HCT116 (cell line): ENCODE results near the gene KRT7. TPM values are rescaled to one million over a fixed set of nuclear protein-coding genes. Genes with fewer than 3 reads are reported as not detected.

Source experiments
- ATAC-seq: fragments of 200-7000 bp; cut with Tn5 transposase; 2 replicates; pipeline ENCODE4 v1.9.1; 2020; ENCODE audit warnings: mild to moderate bottlenecking, moderate library complexity
- BruUV-seq: library from RNA; stranded (reverse); fragments of 400-500 nt; replicated peaks from 2 replicates; lab custom pipeline; 2021; lab: Mats Ljungman, UMichigan
- CTCF ChIA-PET: fragments of 300-600 bp; sonication (Branson Sonifier 250); formaldehyde crosslinking; loops from one replicate; lab custom pipeline; 2021; ENCODE audit warnings: antibody characterized with exemption; lab: Charles Lee
- POLR2A ChIA-PET: fragments of 300-600, 350-600 bp; sonication (Branson Sonifier 250); formaldehyde crosslinking; loops from one replicate; lab custom pipeline; 2021; ENCODE audit warnings: antibody characterized with exemption; lab: Charles Lee
- RAD21 ChIA-PET, 2 experiments: fragments of 300-600 bp; sonication (Branson Sonifier 250); formaldehyde crosslinking; loops; one replicate each; lab custom pipeline; 2023; ENCODE audit warnings: low total read pairs in 2 of 2; ENCODE audit not compliant: uncharacterized antibody in 2 of 2, unreplicated experiment in 2 of 2, low non-redundant PET in 1 of 2; lab: Charles Lee
- DNase-seq: peaks from one replicate; pipeline ENCODE4 v3.0.0-alpha.2; 2010; ENCODE audit warnings: low read depth, low spot score
- H2AFZ ChIP-seq: fragments of 200-600 bp; shearing (Covaris generic), sonication (generic); 2 replicates; pipeline ENCODE4 v1.6.1; 2017; ENCODE audit warnings: low read depth, mixed run types, mixed read lengths, antibody characterized with exemption, low read length; ENCODE audit not compliant: poor library complexity, severe bottlenecking
- H3K27ac ChIP-seq: 2 replicates; pipeline ENCODE4 v1.5.1; 2012; ENCODE audit warnings: low read depth, low read length
- H3K27me3 ChIP-seq: fragments of 200-600 bp; sonication (generic); 2 replicates; pipeline ENCODE4 v1.6.1; 2016; ENCODE audit warnings: mixed run types, low read length, mixed read lengths; ENCODE audit not compliant: insufficient read depth
- H3K36me3 ChIP-seq, 2 experiments: fragments of 200-500 bp in 1 of 2; fragments of 200-600 bp in 1 of 2; sonication (Bioruptor generic) in 1 of 2; sonication (generic) in 1 of 2; 2 replicates each; pipeline versions ENCODE4 v1.5.1 to v1.6.1; 2014 to 2016; ENCODE audit warnings: low read length in 2 of 2, inconsistent platforms in 1 of 2, mixed read lengths in 1 of 2, mixed run types in 1 of 2; ENCODE audit not compliant: insufficient read depth in 2 of 2, control insufficient read depth in 1 of 2
- H3K4me1 ChIP-seq, 2 experiments: fragments of 200-600 bp in 1 of 2; sonication (generic) in 1 of 2; 2 replicates each; pipeline versions ENCODE4 v1.5.1 to v1.6.1; 2012 to 2017; ENCODE audit warnings: low read length in 2 of 2, inconsistent platforms in 1 of 2, mild to moderate bottlenecking in 1 of 2, mixed read lengths in 1 of 2, mixed run types in 1 of 2, moderate library complexity in 1 of 2; ENCODE audit not compliant: insufficient read depth in 2 of 2, control insufficient read depth in 1 of 2
- H3K4me2 ChIP-seq: fragments of 200-600 bp; sonication (generic); 2 replicates; pipeline ENCODE4 v1.6.1; 2017; ENCODE audit warnings: mixed run types, low read length, mixed read lengths
- H3K4me3 ChIP-seq, 2 experiments: fragments of 200-600 bp in 1 of 2; sonication (generic) in 1 of 2; replicated peaks in 1 of 2; 2 replicates each; pipeline ENCODE4 v1.5.1; 2011 to 2016; ENCODE audit warnings: low read length in 2 of 2, control low read depth in 1 of 2, low read depth in 1 of 2, mild to moderate bottlenecking in 1 of 2, mixed read lengths in 1 of 2, mixed run types in 1 of 2
- H3K79me2 ChIP-seq: fragments of 200-600 bp; sonication (generic); 2 replicates; pipeline ENCODE4 v1.6.1; 2017; ENCODE audit warnings: mild to moderate bottlenecking, mixed run types, low read length, moderate library complexity, mixed read lengths; ENCODE audit not compliant: insufficient read depth
- H3K9ac ChIP-seq: fragments of 200-600 bp; sonication (generic); 2 replicates; pipeline ENCODE4 v1.6.1; 2016; ENCODE audit warnings: low read length, mixed read lengths
- H3K9me2 ChIP-seq: fragments of 200-600 bp; sonication (generic), shearing (Covaris generic); 2 replicates; pipeline ENCODE4 v1.6.1; 2017; ENCODE audit warnings: mixed run types, mild to moderate bottlenecking, moderate library complexity; ENCODE audit not compliant: insufficient read depth
- H3K9me3 ChIP-seq, 2 experiments: fragments of 200-500 bp in 1 of 2; fragments of 200-600 bp in 1 of 2; sonication (Bioruptor generic) in 1 of 2; sonication (generic) in 1 of 2; 2 replicates each; pipeline ENCODE4 v1.6.1; 2014 to 2017; ENCODE audit warnings: low read length in 2 of 2, mixed read lengths in 2 of 2, inconsistent platforms in 1 of 2, low read depth in 1 of 2, mild to moderate bottlenecking in 1 of 2, mixed run types in 1 of 2, moderate library complexity in 1 of 2; ENCODE audit not compliant: control insufficient read depth in 1 of 2, insufficient read depth in 1 of 2
- H4K20me1 ChIP-seq: fragments of 200-600 bp; sonication (generic), shearing (Covaris generic); 2 replicates; pipeline ENCODE4 v1.6.1; 2017; ENCODE audit warnings: mixed run types, mild to moderate bottlenecking, moderate library complexity; ENCODE audit not compliant: insufficient read depth
- CTCF ChIP-seq, 3 experiments: fragments of 200-600 bp in 1 of 3; sonication (generic) in 1 of 3; IDR thresholded peaks in 2 of 3; conservative IDR thresholded peaks in 1 of 3; 2 replicates each; pipeline ENCODE4 v1.5.1; 2012 to 2017; ENCODE audit warnings: low read depth in 2 of 3, low read length in 2 of 3, antibody characterized with exemption in 1 of 3, borderline replicate concordance in 1 of 3, control low read depth in 1 of 3, mild to moderate bottlenecking in 1 of 3, mixed read lengths in 1 of 3, mixed run types in 1 of 3, moderate library complexity in 1 of 3; ENCODE audit not compliant: insufficient read depth in 1 of 3
- ELF1 ChIP-seq: IDR thresholded peaks from 2 replicates; pipeline ENCODE4 v1.6.1; 2012; ENCODE audit warnings: low read depth, borderline replicate concordance
- EZH2phosphoT487 ChIP-seq: fragments of 200-600 bp; IDR thresholded peaks from 2 replicates; pipeline ENCODE4 v1.6.1; 2018; ENCODE audit warnings: antibody characterized with exemption, borderline replicate concordance
- JUND ChIP-seq: IDR thresholded peaks from 2 replicates; pipeline ENCODE4 v1.6.1; 2012
- POLR2AphosphoS5 ChIP-seq: IDR thresholded peaks from 2 replicates; pipeline ENCODE4 v1.6.1; 2011; ENCODE audit warnings: mild to moderate bottlenecking, low read depth, low read length, moderate library complexity
- SP1 ChIP-seq: IDR thresholded peaks from 2 replicates; pipeline ENCODE4 v1.6.1; 2012; ENCODE audit warnings: low read depth
- SRF ChIP-seq: IDR thresholded peaks from 2 replicates; pipeline ENCODE4 v1.6.1; 2012; ENCODE audit warnings: low read depth
- TCF7L2 ChIP-seq: IDR thresholded peaks from 2 replicates; pipeline ENCODE4 v1.7.0; 2011; ENCODE audit warnings: borderline replicate concordance, inconsistent platforms; ENCODE audit not compliant: insufficient read depth, insufficient read length; ENCODE audit errors: extremely low read depth
- YY1 ChIP-seq: IDR thresholded peaks from 2 replicates; pipeline ENCODE4 v1.6.1; 2011; ENCODE audit warnings: low read length, low read depth, moderate library complexity, mild to moderate bottlenecking; ENCODE audit not compliant: insufficient replicate concordance; ENCODE audit errors: extremely low read depth
- ZBTB33 ChIP-seq: IDR thresholded peaks from 2 replicates; pipeline ENCODE4 v1.6.1; 2011; ENCODE audit warnings: mild to moderate bottlenecking, low read length, moderate library complexity; ENCODE audit not compliant: insufficient replicate concordance; ENCODE audit errors: extremely low read depth
- intact Hi-C: fragments of 100-400 bp; cut with micrococcal nuclease; formaldehyde crosslinking; loops from 2 replicates; pipeline ENCODE4 v1.10.0; 2022
- total RNA-seq: library from RNA; stranded (reverse); gene quantifications from one replicate; pipeline ENCODE4 v1.2.1, GENCODE V29; 2021; ENCODE audit not compliant: unreplicated experiment

The KRT7 gene
- total RNA-seq, 1 experiment from 2014 or later, result 72.6 TPM

GRCh38 chr12:52184813-52185212 is 48.2 kb upstream of the KRT7 start:
- Histone ChIP-seq H3K27ac (no peak overlapping the region), H3K27me3 (no peaks in the 10 kb centered on the region), H3K36me3 (no peaks in the 10 kb centered on the region), H3K4me2 (no peak overlapping the region), H3K9ac (no peak overlapping the region), H4K20me1 (no peaks in the 10 kb centered on the region), H3K4me3 (no peak overlapping the region), H2AFZ (no peak overlapping the region), H3K4me1 (peaks cover 38 to 86% of the 10 kb centered on the region in 2 experiments), H3K9me2 (no peaks in the 10 kb centered on the region), H3K9me3 (no peaks in the 10 kb centered on the region), H3K79me2 (no peaks in the 10 kb centered on the region)
- no TSS peak for BruUV-seq
- ChIA-PET POLR2A (no interaction called here), RAD21 (no interaction called here), CTCF (interaction anchor here (1.7 kb wide), 1 partner anchor 29 kb away, joined by 7 read pairs; no protein-coding TSS in a partner anchor)
- intact Hi-C loops, result no loop called here
- no peak for ATAC-seq
- TF ChIP-seq TCF7L2 (no peak), YY1 (no peak), EZH2phosphoT487 (no peak), ELF1 (no peak), SRF (no peak), ZBTB33 (no peak), POLR2AphosphoS5 (no peak), JUND (no peak), CTCF (IDR thresholded peaks at IDR 0.05 in 2 of 3, conservative IDR thresholded peaks at IDR 0.05 in 1 of 3; ENCODE audit: borderline replicate concordance in 1 of 3, insufficient read depth in 1 of 3, low read depth in 2 of 3, low read length in 2 of 3) (no peak), SP1 (no peak)
- DNase-seq, result no peak
